Measurements from ENCODE around the gene ZNF322. TPM values are rescaled to one million over a fixed set of nuclear protein-coding genes. Genes with fewer than 3 reads are reported as not detected.
A peak's percentile ranks its signal among the peaks of the same experiment; 100 is the strongest.

Gene ZNF322
- total RNA-seq, 1 experiment from 2014 or later = 22.5 TPM

DNA sequence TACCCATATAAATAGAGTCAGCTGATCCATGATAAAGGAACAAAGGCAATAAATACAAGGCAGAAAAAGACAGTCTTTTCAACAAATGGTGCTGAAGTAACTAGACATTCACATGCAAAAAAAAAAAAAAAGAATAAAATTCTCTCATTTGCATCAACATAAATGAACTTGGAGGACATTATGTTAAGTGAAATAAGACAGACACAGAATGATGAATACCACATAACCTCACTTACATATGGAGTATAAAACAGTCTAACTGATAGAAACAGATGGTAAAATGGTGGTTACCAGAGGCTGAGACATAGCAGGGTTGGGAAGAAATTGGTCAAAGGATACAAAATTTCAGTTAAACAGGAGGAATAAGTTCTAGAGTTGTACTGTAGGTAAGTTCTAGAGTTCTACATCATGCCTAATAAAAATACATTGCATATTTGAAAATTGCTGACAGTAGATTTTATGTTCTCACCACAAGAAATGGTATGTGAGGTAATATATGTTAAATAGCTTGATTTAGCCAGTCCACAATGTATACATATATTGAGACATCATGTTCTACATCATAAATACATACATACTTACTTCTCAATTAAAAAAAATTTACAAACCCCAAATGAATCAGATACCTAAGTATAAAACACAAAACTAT is 8.3 kb downstream of the ZNF322 start:
- no TSS peak for BruUV-seq (replicated peaks)
- Mint-ChIP-seq H3K4me1 (ENCODE audit: low read depth, unreplicated experiment) (no peaks in the 10 kb centered on the region), H3K9me3 (ENCODE audit: unreplicated experiment) (peaks cover 13% of the 10 kb centered on the region), H3K4me3 (ENCODE audit: unreplicated experiment) (no peak overlapping the region), H3K27ac (ENCODE audit: unreplicated experiment) (no peak overlapping the region), H3K36me3 (ENCODE audit: insufficient read depth, unreplicated experiment) (peaks cover 38% of the 10 kb centered on the region), H3K27me3 (ENCODE audit: insufficient read depth, unreplicated experiment) (no peaks in the 10 kb centered on the region)
- Histone ChIP-seq H3K4me1 (no peaks in the 10 kb centered on the region), H3K4me3 (ENCODE audit: low read depth, low read length) (no peak overlapping the region), H3K36me3 (ENCODE audit: control insufficient read depth, insufficient read depth, low read length) (peaks cover 2% of the 10 kb centered on the region; the same call in 1 of the 2 replicates), H3K9me3 (peaks cover 13% of the 10 kb centered on the region; the same call in 1 of the 2 replicates), H3K27me3 (replicated peaks; ENCODE audit: control insufficient read depth, insufficient read depth, low read length) (no peaks in the 10 kb centered on the region)
- CTCF ChIA-PET = no interaction called here
- POLR2A ChIA-PET = no interaction called here
- intact Hi-C loops (cut with micrococcal nuclease; ENCODE audit: unreplicated experiment) = no loop called here
- TF ChIP-seq, protein P1, sequence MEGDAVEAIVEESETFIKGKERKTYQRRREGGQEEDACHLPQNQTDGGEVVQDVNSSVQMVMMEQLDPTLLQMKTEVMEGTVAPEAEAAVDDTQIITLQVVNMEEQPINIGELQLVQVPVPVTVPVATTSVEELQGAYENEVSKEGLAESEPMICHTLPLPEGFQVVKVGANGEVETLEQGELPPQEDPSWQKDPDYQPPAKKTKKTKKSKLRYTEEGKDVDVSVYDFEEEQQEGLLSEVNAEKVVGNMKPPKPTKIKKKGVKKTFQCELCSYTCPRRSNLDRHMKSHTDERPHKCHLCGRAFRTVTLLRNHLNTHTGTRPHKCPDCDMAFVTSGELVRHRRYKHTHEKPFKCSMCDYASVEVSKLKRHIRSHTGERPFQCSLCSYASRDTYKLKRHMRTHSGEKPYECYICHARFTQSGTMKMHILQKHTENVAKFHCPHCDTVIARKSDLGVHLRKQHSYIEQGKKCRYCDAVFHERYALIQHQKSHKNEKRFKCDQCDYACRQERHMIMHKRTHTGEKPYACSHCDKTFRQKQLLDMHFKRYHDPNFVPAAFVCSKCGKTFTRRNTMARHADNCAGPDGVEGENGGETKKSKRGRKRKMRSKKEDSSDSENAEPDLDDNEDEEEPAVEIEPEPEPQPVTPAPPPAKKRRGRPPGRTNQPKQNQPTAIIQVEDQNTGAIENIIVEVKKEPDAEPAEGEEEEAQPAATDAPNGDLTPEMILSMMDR (IDR thresholded peaks at IDR 0.05; ENCODE audit: insufficient read depth in 1 of 2, low read depth in 1 of 2, low read length in 1 of 2, severe bottlenecking in 1 of 2, unreplicated experiment in 1 of 2) = no peak
- no peak for DNase-seq

- intact Hi-C loops (cut with micrococcal nuclease; ENCODE audit: unreplicated experiment) = no loop called here
- ChIA-PET POLR2A (no interaction called here), CTCF (no interaction called here)
Observed at GRCh38 chr6:26646074-26646473, 13.5 kb downstream of the ZNF322 start.

DNA sequence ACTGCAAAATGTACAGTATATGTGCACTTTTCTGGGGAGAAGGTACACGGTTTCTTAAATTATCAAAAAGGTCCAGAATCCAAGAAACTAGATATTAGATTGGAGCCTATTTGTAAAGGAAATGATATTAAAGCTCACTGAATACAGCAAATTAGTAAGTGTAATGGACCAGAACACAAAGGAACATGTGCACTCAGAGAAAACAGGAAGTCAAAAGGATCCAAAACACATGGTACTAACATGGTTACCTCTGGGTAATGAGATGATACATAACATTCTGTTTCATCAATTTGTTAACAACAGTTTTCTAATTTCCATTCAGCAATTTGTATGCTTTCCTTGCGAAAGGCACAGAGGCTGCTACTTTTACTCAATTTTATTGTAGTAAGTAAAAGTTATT is 18.7 kb downstream of the ZNF322 start:
- Mint-ChIP-seq H3K4me3 (ENCODE audit: unreplicated experiment) (peak overlapping the region; percentile 10), H3K36me3 (ENCODE audit: insufficient read depth, unreplicated experiment) (peaks cover 69% of the 10 kb centered on the region), H3K4me1 (ENCODE audit: low read depth, unreplicated experiment) (peaks cover 23% of the 10 kb centered on the region), H3K27ac (ENCODE audit: unreplicated experiment) (peak overlapping the region; percentile 23), H3K9me3 (ENCODE audit: unreplicated experiment) (peaks cover 35% of the 10 kb centered on the region), H3K27me3 (ENCODE audit: insufficient read depth, unreplicated experiment) (no peaks in the 10 kb centered on the region)
- Histone ChIP-seq H3K27me3 (replicated peaks; ENCODE audit: control insufficient read depth, insufficient read depth, low read length) (no peaks in the 10 kb centered on the region), H3K4me1 (peaks cover 24% of the 10 kb centered on the region), H3K4me3 (ENCODE audit: low read depth, low read length) (no peak overlapping the region), H3K9me3 (peaks cover 28% of the 10 kb centered on the region), H3K36me3 (ENCODE audit: control insufficient read depth, insufficient read depth, low read length) (peaks cover 9% of the 10 kb centered on the region; the same call in 1 of the 2 replicates)
- POLR2A ChIA-PET = no interaction called here
- no TSS peak for BruUV-seq (replicated peaks)
- intact Hi-C loops (cut with micrococcal nuclease; ENCODE audit: unreplicated experiment) = no loop called here
- CTCF ChIA-PET = no interaction called here
- no peak for DNase-seq
- TF ChIP-seq, protein P1 (IDR thresholded peaks at IDR 0.05; ENCODE audit: insufficient read depth in 1 of 2, low read depth in 1 of 2, low read length in 1 of 2, severe bottlenecking in 1 of 2, unreplicated experiment in 1 of 2) = no peak

More at GRCh38 chr6:26646074-26646473, 13.5 kb downstream of the ZNF322 start:
- DNase-seq = no peak
- no peak overlapping the region for H3K4me3 Mint-ChIP-seq (ENCODE audit: unreplicated experiment)
- H3K9me3 Mint-ChIP-seq (ENCODE audit: unreplicated experiment) = peaks cover 31% of the 10 kb centered on the region
- H3K27me3 Mint-ChIP-seq (ENCODE audit: insufficient read depth, unreplicated experiment) = no peaks in the 10 kb centered on the region
- no peaks in the 10 kb centered on the region for H3K27me3 ChIP-seq (replicated peaks; ENCODE audit: control insufficient read depth, insufficient read depth, low read length)
- no peak overlapping the region for H3K4me3 ChIP-seq (ENCODE audit: low read depth, low read length)
- peaks cover 23% of the 10 kb centered on the region for H3K9me3 ChIP-seq
- H3K36me3 ChIP-seq (ENCODE audit: control insufficient read depth, insufficient read depth, low read length) = peaks cover 6% of the 10 kb centered on the region; the same call in 1 of the 2 replicates
- no peak overlapping the region for H3K27ac Mint-ChIP-seq (ENCODE audit: unreplicated experiment)
- TF ChIP-seq, protein P1 (IDR thresholded peaks at IDR 0.05; ENCODE audit: insufficient read depth in 1 of 2, low read depth in 1 of 2, low read length in 1 of 2, severe bottlenecking in 1 of 2, unreplicated experiment in 1 of 2) = no peak
- no TSS peak for BruUV-seq (replicated peaks)
- peaks cover 15% of the 10 kb centered on the region for H3K4me1 Mint-ChIP-seq (ENCODE audit: low read depth, unreplicated experiment)
- H3K36me3 Mint-ChIP-seq (ENCODE audit: insufficient read depth, unreplicated experiment) = peaks cover 48% of the 10 kb centered on the region
- H3K4me1 ChIP-seq = peaks cover 17% of the 10 kb centered on the region
